Measurements from ENCODE around the gene PTGDS. TPM values are rescaled to one million over a fixed set of nuclear protein-coding genes. Genes with fewer than 3 reads are reported as not detected.
A peak's percentile ranks its signal among the peaks of the same experiment; 100 is the strongest.

PTGDS gene
- total RNA-seq, 1 experiment from 2014 or later: 3.6 TPM

GRCh38 chr9:136980669-136981478, 3.6 kb downstream of the PTGDS start:
- peaks cover 9% of the 10 kb centered on the region for H3K23me2 ChIP-seq (ENCODE audit: insufficient read length, low read depth, low read length, poor library complexity, severe bottlenecking)

More at GRCh38 chr9:136980669-136981478, 3.6 kb downstream of the PTGDS start:
- no peak overlapping the region for H3K18ac ChIP-seq (ENCODE audit: insufficient read length, low read depth, low read length)
- H3K4ac ChIP-seq (ENCODE audit: low read depth, low read length): no peak overlapping the region
- no peak overlapping the region for H3T11ph ChIP-seq (ENCODE audit: low read length)
- H2AK5ac ChIP-seq (ENCODE audit: insufficient read length, low read length): no peak overlapping the region
- H3K9ac ChIP-seq (ENCODE audit: extremely low read depth, insufficient read length, low read length): no peak overlapping the region
- H3K14ac ChIP-seq (ENCODE audit: insufficient read depth, low read length): no peak overlapping the region
- no peaks in the 10 kb centered on the region for H3K9me3 ChIP-seq (ENCODE audit: control insufficient read depth, low read depth, low read length)
- H3K27me3 Mint-ChIP-seq (ENCODE audit: low read depth): peaks cover 7% of the 10 kb centered on the region
- H3K36me3 Mint-ChIP-seq (ENCODE audit: insufficient read depth in 1 of 3, low read depth in 3 of 3): peaks cover 0 to 3% (median 0%) of the 10 kb centered on the region in 3 experiments; a peak in 1 of 7 replicates
- H3K27ac ChIP-seq (ENCODE audit: insufficient read length, low read depth, low read length): no peak overlapping the region
- WGBS (ENCODE audit: extremely low coverage, insufficient read length, low lambda C conversion rate): no CpG with 5 or more reads among the region's 16 CpGs
- H4K20me1 ChIP-seq (ENCODE audit: control insufficient read depth, insufficient read depth, insufficient read length): no peaks in the 10 kb centered on the region
- H2BK15ac ChIP-seq (ENCODE audit: low read depth, low read length): no peak overlapping the region
- H3K27me3 ChIP-seq (ENCODE audit: insufficient read depth, low read length): no peaks in the 10 kb centered on the region
- no peaks in the 10 kb centered on the region for H3K79me1 ChIP-seq (ENCODE audit: insufficient read depth, low read depth, low read length, poor library complexity, severe bottlenecking)
- H3K79me2 ChIP-seq (ENCODE audit: insufficient read depth, low read length): no peaks in the 10 kb centered on the region
- H4K8ac ChIP-seq (replicated peaks; ENCODE audit: insufficient read length, low read depth, low read length): no peak overlapping the region
- H3K4me2 ChIP-seq (ENCODE audit: insufficient read depth, insufficient read length, low read length): no peak overlapping the region
- no peak overlapping the region for H2BK12ac ChIP-seq (ENCODE audit: insufficient read length, low read depth, low read length)
- H3K9me3 Mint-ChIP-seq: no peaks in the 10 kb centered on the region
- no peak overlapping the region for H3K56ac ChIP-seq (ENCODE audit: insufficient read length, low read depth, low read length)
- H2BK5ac ChIP-seq (ENCODE audit: insufficient read length, low read length): no peak overlapping the region
- no peak overlapping the region for H3K27ac Mint-ChIP-seq
- H3K4me3 Mint-ChIP-seq: 0 out of 5 replicates have a peak overlapping the region, but pooled peaks of 1 of the 2 experiments have one; percentile 10
- no peaks in the 10 kb centered on the region; the same call in 1 of the 2 replicates for H3K4me1 ChIP-seq (ENCODE audit: insufficient read depth, low read length)
- no peak overlapping the region for H4K5ac ChIP-seq (ENCODE audit: insufficient read length, low read depth, low read length)
- TF ChIP-seq CTCF (conservative IDR thresholded peaks at IDR 0.05): no peak
- no peak overlapping the region for H2BK120ac ChIP-seq (ENCODE audit: low read depth, low read length, poor library complexity, severe bottlenecking)
- DNase-seq: no peak
- no peak overlapping the region for H2BK20ac ChIP-seq (ENCODE audit: low read depth, low read length, poor library complexity, severe bottlenecking)
- H4K91ac ChIP-seq (ENCODE audit: insufficient read length, low read depth, low read length): no peak overlapping the region
- H3K4me1 Mint-ChIP-seq: peaks cover 2 to 16% of the 10 kb centered on the region in 2 experiments
- H3K23ac ChIP-seq (ENCODE audit: insufficient read length, low read depth, low read length): no peak overlapping the region
- no peak overlapping the region for H2AFZ ChIP-seq (ENCODE audit: low read length)
